GM23338 (cell line): ENCODE results near the gene DIAPH3. TPM values are rescaled to one million over a fixed set of nuclear protein-coding genes. Genes with fewer than 3 reads are reported as not detected.

ENCODE experiments used
- CREB1 ChIP-seq: fragments of 250-450 bp; sonication (Bioruptor Pico); IDR thresholded peaks from 2 replicates; pipeline ENCODE4 v1.5.0; 2020; ENCODE audit warnings: low read depth, mild to moderate bottlenecking, moderate library complexity
- EZH2 ChIP-seq: fragments of 200-600 bp; sonication (generic); IDR thresholded peaks from one replicate; pipeline ENCODE4 v1.8.0; 2017; ENCODE audit warnings: antibody characterized with exemption, mild to moderate bottlenecking, low read depth; ENCODE audit not compliant: unreplicated experiment
- EZH2phosphoT487 ChIP-seq: fragments of 200-600 bp; sonication (generic); IDR thresholded peaks from one replicate; pipeline ENCODE4 v1.8.1; 2018; ENCODE audit warnings: antibody characterized with exemption; ENCODE audit not compliant: unreplicated experiment
- JUNB ChIP-seq: IDR thresholded peaks from one replicate; pipeline ENCODE4 v1.6.1; 2016; ENCODE audit warnings: antibody characterized with exemption; ENCODE audit not compliant: unreplicated experiment
- NANOG ChIP-seq: IDR thresholded peaks from 2 replicates; pipeline ENCODE4 v1.6.1; 2016; ENCODE audit warnings: antibody characterized with exemption, borderline replicate concordance
- POLR2AphosphoS5 ChIP-seq: IDR thresholded peaks from 2 replicates; pipeline ENCODE4 v1.6.1; 2016; ENCODE audit warnings: antibody characterized with exemption, low read depth
- STAT1 ChIP-seq: IDR thresholded peaks from one replicate; pipeline ENCODE4 v1.6.1; 2016; ENCODE audit warnings: antibody characterized with exemption; ENCODE audit not compliant: unreplicated experiment
- ZNF114 ChIP-seq: fragments of 250-450 bp; sonication (Bioruptor Pico); IDR thresholded peaks from 2 replicates; pipeline ENCODE4 v1.5.0; 2020; ENCODE audit warnings: mild to moderate bottlenecking, moderate library complexity
- ZNF331 ChIP-seq: fragments of 250-450 bp; sonication (Bioruptor Pico); IDR thresholded peaks from 2 replicates; pipeline ENCODE4 v1.5.0; 2020; ENCODE audit warnings: low read depth, mild to moderate bottlenecking, moderate library complexity
- polyA plus RNA-seq: library from polyadenylated mRNA; unstranded; fragments of >200 nt; fragmentation: Nextera tagmentation; extraction: Ambion mirVana; gene quantifications from 2 replicates; pipeline ENCODE4 v1.2.1, GENCODE V29; 2016
- total RNA-seq: library from RNA; depleted of rRNA; stranded (reverse); fragments of >200 nt; shearing (Covaris generic); gene quantifications from 2 replicates; pipeline ENCODE4 v1.2.3, GENCODE V29; 2014
- TF ChIP-seq, protein P1 (sequence below): fragments of 250-450 bp; sonication (Bioruptor Pico); IDR thresholded peaks from 2 replicates; pipeline ENCODE4 v1.5.0; 2020; ENCODE audit warnings: mild to moderate bottlenecking, moderate library complexity
- TF ChIP-seq, protein P2 (sequence below): IDR thresholded peaks from 2 replicates; pipeline ENCODE4 v1.6.1; 2016; ENCODE audit warnings: antibody characterized with exemption
- TF ChIP-seq, protein P3 (sequence below), 2 experiments: fragments of 200-600 bp in 1 of 2; sonication (generic) in 1 of 2; conservative IDR thresholded peaks; 2 replicates each; pipeline versions ENCODE4 v1.5.1 to v1.6.1; 2016 to 2017; ENCODE audit warnings: antibody characterized with exemption in 2 of 2, low read depth in 2 of 2, mild to moderate bottlenecking in 2 of 2, moderate library complexity in 1 of 2

Gene DIAPH3
- total and polyA plus RNA-seq, 2 experiments from 2014 or later, result 23.4 to 30.2 TPM

DNA sequence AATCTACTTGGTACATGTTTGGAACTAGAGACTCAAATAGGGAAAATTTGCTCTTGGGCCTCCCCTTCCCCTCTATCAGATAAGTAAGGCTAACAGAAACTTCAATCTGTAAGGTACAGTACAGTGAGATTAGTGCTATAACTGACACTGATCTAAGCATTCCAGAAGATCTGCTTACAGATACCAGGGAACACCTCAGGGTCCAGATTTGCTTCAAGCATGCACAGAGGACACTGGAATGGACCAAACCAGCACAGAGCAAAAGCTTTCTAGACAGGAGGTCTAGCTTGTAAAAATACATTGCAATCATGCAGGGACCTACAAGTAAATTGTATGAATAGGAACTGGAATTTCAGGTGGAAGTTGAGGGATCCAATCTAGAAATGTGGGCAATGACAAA, 16.4 kb downstream of the DIAPH3 start (continued):
- TF ChIP-seq, protein P1, sequence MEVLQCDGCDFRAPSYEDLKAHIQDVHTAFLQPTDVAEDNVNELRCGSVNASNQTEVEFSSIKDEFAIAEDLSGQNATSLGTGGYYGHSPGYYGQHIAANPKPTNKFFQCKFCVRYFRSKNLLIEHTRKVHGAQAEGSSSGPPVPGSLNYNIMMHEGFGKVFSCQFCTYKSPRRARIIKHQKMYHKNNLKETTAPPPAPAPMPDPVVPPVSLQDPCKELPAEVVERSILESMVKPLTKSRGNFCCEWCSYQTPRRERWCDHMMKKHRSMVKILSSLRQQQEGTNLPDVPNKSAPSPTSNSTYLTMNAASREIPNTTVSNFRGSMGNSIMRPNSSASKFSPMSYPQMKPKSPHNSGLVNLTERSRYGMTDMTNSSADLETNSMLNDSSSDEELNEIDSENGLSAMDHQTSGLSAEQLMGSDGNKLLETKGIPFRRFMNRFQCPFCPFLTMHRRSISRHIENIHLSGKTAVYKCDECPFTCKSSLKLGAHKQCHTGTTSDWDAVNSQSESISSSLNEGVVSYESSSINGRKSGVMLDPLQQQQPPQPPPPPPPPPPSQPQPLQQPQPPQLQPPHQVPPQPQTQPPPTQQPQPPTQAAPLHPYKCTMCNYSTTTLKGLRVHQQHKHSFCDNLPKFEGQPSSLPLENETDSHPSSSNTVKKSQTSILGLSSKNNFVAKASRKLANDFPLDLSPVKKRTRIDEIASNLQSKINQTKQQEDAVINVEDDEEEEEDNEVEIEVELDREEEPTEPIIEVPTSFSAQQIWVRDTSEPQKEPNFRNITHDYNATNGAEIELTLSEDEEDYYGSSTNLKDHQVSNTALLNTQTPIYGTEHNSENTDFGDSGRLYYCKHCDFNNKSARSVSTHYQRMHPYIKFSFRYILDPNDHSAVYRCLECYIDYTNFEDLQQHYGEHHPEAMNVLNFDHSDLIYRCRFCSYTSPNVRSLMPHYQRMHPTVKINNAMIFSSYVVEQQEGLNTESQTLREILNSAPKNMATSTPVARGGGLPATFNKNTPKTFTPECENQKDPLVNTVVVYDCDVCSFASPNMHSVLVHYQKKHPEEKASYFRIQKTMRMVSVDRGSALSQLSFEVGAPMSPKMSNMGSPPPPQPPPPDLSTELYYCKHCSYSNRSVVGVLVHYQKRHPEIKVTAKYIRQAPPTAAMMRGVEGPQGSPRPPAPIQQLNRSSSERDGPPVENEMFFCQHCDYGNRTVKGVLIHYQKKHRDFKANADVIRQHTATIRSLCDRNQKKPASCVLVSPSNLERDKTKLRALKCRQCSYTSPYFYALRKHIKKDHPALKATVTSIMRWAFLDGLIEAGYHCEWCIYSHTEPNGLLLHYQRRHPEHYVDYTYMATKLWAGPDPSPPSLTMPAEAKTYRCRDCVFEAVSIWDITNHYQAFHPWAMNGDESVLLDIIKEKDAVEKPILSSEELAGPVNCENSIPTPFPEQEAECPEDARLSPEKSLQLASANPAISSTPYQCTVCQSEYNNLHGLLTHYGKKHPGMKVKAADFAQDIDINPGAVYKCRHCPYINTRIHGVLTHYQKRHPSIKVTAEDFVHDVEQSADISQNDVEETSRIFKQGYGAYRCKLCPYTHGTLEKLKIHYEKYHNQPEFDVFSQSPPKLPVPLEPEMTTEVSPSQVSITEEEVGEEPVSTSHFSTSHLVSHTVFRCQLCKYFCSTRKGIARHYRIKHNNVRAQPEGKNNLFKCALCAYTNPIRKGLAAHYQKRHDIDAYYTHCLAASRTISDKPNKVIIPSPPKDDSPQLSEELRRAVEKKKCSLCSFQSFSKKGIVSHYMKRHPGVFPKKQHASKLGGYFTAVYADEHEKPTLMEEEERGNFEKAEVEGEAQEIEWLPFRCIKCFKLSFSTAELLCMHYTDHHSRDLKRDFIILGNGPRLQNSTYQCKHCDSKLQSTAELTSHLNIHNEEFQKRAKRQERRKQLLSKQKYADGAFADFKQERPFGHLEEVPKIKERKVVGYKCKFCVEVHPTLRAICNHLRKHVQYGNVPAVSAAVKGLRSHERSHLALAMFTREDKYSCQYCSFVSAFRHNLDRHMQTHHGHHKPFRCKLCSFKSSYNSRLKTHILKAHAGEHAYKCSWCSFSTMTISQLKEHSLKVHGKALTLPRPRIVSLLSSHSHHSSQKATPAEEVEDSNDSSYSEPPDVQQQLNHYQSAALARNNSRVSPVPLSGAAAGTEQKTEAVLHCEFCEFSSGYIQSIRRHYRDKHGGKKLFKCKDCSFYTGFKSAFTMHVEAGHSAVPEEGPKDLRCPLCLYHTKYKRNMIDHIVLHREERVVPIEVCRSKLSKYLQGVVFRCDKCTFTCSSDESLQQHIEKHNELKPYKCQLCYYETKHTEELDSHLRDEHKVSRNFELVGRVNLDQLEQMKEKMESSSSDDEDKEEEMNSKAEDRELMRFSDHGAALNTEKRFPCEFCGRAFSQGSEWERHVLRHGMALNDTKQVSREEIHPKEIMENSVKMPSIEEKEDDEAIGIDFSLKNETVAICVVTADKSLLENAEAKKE (CRISPR knock-in tag), result no peak
- TF ChIP-seq STAT1, result no peak
- no peak for TF ChIP-seq JUNB
- no peak for TF ChIP-seq EZH2phosphoT487
- TF ChIP-seq POLR2AphosphoS5, result no peak
- TF ChIP-seq, protein P2, sequence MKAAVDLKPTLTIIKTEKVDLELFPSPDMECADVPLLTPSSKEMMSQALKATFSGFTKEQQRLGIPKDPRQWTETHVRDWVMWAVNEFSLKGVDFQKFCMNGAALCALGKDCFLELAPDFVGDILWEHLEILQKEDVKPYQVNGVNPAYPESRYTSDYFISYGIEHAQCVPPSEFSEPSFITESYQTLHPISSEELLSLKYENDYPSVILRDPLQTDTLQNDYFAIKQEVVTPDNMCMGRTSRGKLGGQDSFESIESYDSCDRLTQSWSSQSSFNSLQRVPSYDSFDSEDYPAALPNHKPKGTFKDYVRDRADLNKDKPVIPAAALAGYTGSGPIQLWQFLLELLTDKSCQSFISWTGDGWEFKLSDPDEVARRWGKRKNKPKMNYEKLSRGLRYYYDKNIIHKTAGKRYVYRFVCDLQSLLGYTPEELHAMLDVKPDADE, result no peak
- no peak for TF ChIP-seq NANOG
- TF ChIP-seq ZNF114 (CRISPR knock-in tag), result no peak
- no peak for TF ChIP-seq EZH2
- TF ChIP-seq CREB1 (CRISPR knock-in tag), result no peak
- TF ChIP-seq ZNF331 (CRISPR knock-in tag), result no peak
- TF ChIP-seq, protein P3, sequence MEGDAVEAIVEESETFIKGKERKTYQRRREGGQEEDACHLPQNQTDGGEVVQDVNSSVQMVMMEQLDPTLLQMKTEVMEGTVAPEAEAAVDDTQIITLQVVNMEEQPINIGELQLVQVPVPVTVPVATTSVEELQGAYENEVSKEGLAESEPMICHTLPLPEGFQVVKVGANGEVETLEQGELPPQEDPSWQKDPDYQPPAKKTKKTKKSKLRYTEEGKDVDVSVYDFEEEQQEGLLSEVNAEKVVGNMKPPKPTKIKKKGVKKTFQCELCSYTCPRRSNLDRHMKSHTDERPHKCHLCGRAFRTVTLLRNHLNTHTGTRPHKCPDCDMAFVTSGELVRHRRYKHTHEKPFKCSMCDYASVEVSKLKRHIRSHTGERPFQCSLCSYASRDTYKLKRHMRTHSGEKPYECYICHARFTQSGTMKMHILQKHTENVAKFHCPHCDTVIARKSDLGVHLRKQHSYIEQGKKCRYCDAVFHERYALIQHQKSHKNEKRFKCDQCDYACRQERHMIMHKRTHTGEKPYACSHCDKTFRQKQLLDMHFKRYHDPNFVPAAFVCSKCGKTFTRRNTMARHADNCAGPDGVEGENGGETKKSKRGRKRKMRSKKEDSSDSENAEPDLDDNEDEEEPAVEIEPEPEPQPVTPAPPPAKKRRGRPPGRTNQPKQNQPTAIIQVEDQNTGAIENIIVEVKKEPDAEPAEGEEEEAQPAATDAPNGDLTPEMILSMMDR (conservative IDR thresholded peaks at IDR 0.05; ENCODE audit: low read depth in 2 of 2), result no peak
